Choroid plexus epithelial cell (primary cell): Measurements from ENCODE around the gene ETFA.

Source experiments
- DNase-seq: peaks from one replicate; pipeline ENCODE4 v3.0.0-alpha.2; 2010; ENCODE audit warnings: low read depth
- H3K4me3 ChIP-seq: 2 replicates; pipeline ENCODE4 v1.5.1; 2011; ENCODE audit warnings: low read depth, mild to moderate bottlenecking, control low read depth, low read length, moderate library complexity
- CTCF ChIP-seq: conservative IDR thresholded peaks from 2 replicates; pipeline ENCODE4 v1.5.1; 2011; ENCODE audit warnings: low read depth, mild to moderate bottlenecking, control low read depth, inconsistent platforms, low read length, moderate library complexity

Gene ETFA

DNA sequence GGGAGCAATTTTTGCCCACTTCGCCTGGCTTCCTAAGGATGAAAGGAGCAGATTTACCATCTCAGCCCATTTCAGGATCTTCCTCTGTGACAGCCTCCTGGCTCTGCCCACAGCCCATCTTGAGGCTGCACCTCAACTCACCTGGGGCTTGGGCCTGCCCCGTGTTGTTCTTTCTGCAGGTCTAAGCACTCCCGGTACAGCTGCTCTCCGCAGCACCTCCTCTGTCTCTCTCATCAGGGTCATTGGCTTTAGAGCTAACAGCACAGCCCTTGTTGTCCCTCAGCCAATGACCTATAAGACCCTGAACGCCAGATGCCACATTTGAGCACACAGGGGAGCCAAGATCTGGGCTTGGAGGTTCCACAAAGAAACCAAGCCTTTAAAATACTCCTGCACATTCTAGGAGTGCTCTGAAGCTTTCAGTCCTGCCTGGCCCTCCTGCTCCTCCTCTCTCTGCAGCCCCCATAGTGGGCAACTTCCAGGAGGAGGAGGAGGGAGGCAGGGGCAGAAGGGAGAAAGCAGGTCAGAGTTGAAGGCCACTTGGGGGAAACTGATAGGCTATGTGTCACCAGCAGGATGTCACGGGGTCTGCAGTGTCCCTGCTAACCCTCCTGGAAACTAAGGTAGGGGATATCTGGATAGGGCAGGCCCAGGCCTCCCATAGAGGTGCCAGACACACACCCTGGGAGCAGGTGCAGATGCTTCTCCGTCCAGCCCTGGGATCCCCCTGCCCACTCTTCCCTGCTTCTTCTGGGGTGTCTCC lies 115.6 kb downstream of the ETFA start:
- no peak for TF ChIP-seq CTCF

DNA sequence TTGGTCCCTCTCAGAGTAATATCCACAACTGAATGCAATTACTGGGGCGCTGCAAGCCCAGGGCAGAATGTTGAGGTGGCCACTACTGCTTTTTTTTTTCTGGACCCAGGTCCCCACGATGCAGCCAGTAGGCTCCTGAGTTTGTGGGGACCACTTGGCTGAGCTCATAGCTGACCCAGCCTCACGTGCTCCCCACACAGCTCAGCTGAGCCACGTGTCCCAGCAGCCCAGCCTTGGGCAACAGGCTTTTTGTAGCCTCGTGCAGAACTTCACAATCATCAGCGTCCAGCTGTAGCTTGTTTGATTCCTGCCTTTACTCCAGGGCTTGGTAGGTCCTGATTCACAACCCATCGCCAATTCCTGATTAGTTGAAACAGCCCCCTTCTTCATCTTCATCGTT lies 117.3 kb downstream of the ETFA start:
- H3K4me3 ChIP-seq = no peak overlapping the region
- no peak for TF ChIP-seq CTCF
- DNase-seq = no peak

More for the DNA sequence above, 115.6 kb downstream of the ETFA start:
- DNase-seq = no peak
- H3K4me3 ChIP-seq = no peak overlapping the region

- no peak for TF ChIP-seq CTCF
- no peak overlapping the region for H3K4me3 ChIP-seq
- no peak for DNase-seq
Measured at GRCh38 chr15:76192715-76193114, 118.6 kb downstream of the ETFA start.

DNA sequence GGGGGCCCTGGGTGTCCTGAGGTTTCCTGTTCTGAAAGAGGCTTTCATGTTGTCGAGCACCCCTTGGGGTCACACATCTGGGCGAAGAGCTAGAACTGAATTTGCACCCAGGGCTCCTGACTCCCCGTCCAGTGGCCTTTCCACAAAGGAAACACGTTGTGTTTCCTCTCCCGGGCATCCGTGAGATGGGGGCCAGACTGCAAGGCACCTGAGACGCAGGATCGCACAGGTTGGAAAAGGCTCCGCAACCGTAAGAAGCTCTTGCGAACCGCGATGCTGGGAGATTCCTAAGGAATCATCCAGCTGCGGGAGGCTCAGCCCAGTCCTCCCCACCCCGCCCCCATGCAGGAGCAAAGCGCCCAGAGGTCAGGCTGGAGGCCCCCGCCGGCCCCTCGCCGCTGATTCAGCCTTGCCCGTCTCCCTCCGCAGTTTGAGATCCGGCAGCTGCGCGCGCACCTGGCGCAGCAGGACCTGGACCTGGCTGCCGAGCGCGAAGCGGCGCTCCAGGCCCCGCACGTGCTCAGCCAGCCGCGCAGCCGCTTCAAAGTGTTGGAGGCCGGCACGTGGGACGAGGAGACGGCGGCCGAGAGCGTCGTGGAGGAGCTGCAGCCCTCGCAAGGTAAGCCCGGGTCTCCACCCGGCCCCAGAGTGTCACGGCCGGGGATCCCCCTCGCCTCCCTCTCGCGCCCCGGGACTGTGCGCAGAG lies 119.6 kb downstream of the ETFA start:
- no peak overlapping the region for H3K4me3 ChIP-seq
- TF ChIP-seq CTCF = no peak
- DNase-seq = no peak

- peak; percentile 91 for TF ChIP-seq CTCF
- peak; percentile 78 for DNase-seq
- H3K4me3 ChIP-seq = no peak overlapping the region
Measured at GRCh38 chr15:76190751-76191538, 120.3 kb downstream of the ETFA start.

GRCh38 chr15:76190070-76190564 lies 121.2 kb downstream of the ETFA start:
- no peak for DNase-seq
- H3K4me3 ChIP-seq = no peak overlapping the region
- TF ChIP-seq CTCF = no peak
